Stimulated activated CD8-positive, alpha-beta memory T cell treated with anti-CD3 and anti-CD28 coated beads, Interleukin-12 subunit alpha, Interleukin-12 subunit beta, amount 100 ng/mL, for 24 hours (primary cell): ENCODE results near the gene CMTR2.

Experiments
- DNase-seq: peaks from one replicate; pipeline ENCODE4 v3.0.0-alpha.2; 2020; ENCODE audit errors: extremely low read depth

Gene CMTR2

DNA sequence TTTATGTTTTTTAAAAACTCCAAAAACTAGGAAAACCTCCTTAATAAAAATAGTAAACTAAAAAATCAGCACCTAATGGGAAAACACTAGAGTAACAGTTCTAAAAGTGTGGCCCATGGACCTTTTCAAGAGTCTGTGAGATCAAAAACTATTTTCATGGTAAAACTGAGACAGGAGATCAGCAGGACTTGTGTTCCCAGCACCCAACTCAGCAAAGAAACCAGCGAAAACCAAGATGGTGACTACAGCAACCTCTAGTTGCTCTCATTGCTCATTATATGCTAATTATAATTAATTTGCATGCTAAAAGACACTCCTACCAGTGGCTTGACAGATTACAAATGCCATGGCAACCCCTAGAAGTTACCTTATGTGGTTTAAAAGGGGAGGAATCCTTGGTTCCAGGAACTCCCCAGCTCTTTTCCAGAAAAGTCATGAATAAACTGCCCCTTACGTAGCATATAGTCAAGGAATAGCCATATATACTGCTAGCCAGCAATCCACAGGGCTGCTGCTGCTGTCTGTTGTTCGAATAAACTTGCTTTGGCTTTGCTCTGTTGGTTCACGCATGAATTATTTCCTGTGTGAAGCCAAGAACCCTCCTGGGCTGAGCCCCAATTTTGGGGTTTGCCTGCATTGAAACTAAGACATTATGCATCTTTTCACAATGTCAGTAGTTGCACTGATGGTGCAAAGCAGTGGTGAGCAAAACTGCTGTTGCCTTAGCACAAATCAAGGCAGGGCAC is 12.4 kb downstream of the CMTR2 start:
- DNase-seq = no peak

DNA sequence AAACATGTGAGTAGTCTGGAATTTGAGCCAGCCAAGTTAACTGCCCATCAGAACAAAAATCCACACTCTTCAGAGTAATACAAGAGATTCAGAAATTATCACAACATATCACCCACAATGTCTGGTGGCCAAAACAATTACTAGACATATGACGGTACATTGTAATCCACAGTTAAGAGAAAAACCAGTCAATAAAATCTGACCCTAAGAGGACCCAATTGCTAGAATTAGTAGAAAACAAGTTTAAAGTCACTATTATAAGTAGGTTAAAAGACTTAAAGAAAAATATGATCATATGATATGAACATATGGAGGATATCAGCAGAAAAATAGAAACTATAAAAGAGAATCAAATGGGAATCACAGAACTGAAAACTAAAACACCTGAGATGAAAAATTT is 15.8 kb downstream of the CMTR2 start:
- no peak for DNase-seq

DNA sequence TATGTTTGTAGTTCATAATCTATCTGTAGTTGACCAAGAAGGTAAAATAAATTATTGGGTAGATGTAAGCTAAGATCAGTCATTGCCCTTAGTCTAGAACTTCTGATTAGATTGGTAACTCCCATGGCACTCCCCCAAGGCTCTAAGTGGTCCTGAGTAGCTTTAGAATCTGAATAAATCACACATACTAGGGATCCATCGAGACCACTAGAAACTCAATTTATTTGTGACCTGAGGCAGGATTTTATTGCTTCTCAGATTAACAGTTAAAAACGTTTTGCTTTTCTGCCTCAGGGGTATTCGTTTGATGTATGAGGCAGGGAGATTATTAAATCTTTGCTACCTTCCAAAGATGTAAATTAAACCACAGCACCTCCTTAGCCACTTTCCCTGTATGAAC is 24.9 kb downstream of the CMTR2 start:
- no peak for DNase-seq

DNA sequence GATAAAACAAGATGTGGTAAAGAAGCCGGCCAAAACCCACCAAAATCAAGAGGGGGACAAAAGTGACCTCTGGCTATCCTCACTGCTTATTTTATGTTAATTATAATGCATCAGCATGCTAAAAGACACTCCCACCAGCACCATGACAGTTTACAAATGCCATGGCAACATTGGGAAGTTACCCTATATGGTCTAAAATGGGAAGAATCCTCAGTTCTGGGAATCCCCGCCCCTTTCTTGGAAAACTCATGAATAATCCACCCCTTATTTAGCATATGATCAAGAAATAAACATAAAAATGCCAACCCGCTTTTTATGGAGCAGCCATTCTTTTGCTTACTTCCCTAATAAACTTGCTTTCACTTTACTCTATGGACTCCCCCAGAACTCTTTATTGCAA is 25.6 kb downstream of the CMTR2 start:
- no peak for DNase-seq

DNA sequence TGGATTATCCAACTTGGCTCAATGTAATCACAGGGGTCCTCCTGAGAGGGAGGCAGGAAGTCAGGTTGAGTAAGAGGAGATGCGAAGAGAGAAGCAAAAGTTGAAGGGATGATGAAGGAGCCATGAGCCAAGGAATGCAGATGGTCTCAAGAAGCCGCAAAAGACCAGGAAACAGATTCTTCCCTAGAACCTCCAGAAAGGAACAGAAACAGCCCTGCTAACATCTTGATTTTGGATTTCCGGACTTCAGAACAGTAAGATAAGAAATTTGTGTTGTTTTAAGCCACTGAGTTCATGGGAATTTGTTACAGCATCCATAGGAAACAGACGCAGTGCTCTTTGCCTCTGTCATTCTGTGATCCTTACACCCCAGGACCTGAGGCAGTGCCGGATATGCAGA is 26.8 kb downstream of the CMTR2 start:
- no peak for DNase-seq

DNA sequence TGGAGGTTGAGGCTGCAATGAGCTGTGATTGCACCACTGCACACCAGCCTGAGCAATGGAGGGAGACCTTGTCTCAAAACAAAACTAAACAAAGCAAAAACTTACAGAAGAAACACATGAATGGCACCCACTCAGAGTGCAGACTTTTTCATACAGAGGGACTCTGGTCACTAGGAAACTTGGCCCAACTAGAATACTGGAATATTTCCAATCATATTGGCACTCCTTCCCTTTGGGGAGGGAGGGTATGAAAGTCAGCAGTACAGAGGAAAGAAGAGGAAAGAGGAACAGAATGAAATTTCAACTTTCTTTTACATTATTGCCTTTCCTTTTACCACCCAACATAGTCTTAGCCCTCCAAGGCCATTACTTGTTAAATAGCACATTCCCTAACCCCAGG is 28.2 kb downstream of the CMTR2 start:
- DNase-seq = no peak

DNA sequence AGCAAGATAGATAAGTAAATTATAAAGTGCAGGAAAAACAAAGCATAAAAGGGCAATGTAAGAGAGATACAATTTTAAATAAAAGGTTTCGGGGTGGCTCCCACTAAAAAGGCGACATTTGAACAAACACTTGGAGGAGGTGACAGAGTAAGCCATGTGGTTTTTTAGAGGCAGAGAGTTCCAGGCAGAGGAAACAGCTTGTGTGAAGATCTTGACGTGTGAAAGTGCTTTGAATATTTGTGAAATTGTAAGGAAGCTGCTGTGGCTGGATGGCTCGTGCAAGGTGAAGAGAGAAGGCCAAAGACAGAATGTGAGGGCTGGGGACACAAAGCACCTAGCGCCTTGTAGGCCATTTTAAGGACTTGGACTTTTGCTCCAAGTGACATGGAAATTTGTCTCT is 30.1 kb downstream of the CMTR2 start:
- DNase-seq = no peak

DNA sequence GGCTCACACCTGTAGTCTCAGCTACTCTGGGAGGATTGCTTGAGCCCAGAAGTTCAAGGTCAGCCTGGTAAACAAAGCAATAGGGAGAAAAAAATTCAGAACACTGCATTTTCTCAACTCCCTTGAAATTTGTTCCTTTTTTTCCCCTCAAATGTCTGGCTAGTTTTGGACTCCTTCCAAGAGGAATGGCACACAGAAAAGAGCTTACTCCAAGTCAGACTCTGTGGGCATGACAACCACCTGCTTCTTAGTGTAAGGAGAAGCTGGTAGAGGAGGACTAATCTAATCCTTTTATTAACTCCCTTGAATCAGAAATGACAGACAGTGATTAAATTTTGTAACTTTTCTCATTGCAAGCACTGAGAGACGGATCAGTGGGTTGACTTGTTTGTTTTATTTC is 30.8 kb downstream of the CMTR2 start:
- no peak for DNase-seq

DNA sequence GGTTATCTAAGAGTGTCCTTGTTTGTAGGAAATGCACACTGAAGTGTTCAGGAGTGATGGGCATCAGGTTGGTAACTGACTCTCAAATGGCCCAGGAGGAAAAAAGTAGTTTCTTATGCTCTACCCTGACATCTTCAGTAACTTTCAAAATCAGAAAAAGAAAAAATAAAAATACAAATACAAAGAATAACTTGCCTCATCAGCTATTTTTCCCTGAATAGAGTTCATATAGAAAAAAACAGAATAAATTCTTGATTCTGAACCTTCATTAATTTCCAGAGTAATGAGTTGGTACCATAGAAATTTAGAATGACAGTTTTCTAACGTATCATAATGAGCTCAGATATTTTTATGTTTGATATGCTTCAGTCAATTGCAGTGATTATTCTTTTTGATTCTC is 31.4 kb downstream of the CMTR2 start:
- DNase-seq = no peak

DNA sequence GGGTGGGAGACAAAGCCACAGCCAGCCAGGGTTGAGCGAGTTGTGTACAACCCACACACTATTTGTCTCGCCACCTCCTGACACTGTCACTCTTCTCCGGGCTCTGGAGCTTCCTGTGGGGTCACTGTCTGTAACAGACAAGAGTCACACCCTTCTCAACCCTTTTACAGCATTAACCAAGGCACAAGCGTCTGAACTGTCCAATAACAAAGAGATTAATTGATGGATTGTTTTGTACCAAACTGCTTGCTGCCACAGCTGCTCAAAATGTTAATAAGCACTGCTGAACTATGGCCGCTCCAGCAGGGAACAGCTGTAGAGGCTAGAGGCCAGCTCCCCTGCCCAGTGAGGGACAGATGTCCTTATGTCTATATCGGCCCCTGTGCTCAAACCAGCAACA is 33.5 kb downstream of the CMTR2 start:
- no peak for DNase-seq

DNA sequence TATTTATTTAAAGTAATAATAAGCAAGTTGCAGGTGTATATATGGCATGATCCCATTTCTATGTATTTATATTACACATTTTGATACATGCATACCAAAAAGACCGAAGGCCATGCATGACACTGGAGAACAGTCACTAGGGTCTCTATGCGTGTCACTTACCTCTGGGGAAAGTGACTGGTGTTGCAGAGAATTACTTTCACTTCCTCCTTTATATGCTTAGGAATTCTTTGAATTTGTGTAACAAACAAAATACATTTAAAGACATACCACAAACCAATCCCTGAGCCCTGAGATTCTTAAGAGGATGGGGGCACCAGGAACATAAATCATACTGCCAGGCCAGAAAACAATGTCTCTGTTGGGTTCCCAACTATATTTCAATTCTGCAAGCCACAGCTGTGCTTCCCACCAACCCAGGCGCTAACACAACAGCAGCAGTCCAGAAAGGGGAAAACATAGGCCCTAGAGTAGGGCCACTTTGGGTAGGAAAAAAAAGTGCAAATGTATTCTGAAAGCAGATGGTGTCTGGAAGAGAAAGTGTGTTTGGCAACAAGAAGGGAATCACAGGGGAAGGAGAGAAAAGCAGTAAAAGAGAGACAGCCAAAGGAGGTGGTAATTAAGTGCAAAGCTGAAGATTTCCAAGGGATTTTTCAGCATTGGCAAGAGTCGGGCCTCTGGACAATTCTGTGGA is 34.2 kb downstream of the CMTR2 start:
- DNase-seq = no peak

DNA sequence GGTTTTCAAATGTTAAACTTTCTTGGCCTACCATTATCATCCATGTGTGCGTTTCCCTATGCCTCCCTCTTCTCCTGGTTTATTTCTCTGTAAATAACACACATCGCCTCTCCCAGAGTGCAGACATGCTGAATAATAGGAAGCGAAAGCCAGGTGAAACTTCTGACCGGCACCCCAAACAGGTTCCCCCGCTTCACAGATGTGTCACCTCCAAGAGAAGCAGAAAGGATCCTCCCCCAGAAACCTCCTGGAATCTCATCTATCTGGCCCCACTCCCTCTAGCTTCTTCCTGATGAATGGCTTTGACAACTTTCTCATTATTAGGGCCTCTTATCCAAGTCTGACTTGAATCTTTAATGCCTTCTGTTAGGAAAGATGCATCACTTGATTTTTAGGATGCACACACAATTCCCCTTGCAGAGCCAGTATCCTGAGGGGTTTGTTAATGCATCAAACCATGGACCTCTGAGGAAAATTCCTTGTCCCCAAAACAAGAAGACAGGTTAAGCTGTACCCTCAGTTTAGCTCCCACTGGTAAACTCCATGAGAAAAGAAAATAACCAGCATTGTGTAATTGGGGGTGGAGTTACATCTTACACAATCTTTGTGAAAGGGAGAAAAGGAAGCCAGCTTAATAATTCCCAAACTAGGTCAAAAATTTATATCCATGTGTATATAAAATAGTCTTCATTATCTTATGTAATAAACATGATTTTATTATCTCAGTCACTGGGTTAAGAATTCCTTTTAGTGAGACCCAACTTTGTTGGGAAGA is 38.6 kb downstream of the CMTR2 start:
- no peak for DNase-seq

DNA sequence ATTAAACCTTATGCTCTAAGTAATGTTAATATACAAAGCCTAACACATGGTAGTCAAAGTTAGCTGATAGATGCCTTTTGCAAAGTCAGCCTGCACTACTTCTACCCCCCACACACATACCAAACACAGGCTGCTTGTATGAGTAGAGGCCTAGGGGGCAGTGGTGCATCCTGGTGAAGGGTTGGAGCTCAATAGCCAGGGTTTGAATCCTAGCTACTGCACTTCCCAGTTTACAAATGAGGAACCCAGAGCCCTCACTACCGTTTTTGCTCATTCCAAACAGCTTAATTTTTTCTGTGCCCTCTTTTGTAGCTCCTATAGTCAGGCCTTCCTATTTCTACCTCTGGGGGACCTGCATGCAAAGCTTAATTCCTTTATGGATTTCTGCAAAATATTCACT is 39.8 kb downstream of the CMTR2 start:
- DNase-seq = no peak

DNA sequence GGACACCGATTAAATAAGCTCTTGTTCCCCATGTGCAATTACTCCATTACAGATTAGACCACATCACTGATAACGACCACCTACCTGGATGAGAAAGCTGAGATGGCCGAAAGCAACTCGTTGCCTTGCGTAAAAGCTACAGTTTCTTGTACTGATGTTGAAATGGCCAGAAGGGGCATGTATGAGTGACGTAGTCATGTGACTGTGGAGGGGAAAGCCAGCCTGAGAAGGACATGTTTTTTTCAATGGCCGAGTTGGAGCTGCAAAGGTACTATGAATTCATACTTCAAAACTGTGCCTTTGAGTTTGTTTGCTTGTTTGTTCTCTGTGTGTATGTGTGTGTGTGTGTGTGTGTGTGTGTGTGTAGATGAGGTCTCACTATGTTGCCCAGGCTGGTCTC is 41.7 kb downstream of the CMTR2 start:
- no peak for DNase-seq

DNA sequence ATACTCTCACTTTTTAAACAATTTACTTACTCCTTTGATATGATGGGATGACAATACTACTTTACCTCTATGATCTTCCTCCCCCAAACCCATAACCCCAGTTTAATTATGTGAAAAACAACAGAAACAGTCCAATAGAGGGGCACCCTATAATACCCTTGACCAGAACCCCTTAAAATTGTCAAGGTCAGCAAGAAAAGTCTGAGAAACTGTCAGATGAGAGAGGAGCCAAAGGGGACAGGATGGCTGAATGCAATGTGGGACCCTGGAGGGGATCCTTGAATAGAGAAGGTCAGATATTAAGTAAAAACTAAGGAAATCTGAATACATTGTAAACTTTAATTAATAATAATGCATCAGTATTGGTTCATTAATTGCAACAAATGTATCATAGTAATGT is 42.9 kb downstream of the CMTR2 start:
- DNase-seq = no peak

DNA sequence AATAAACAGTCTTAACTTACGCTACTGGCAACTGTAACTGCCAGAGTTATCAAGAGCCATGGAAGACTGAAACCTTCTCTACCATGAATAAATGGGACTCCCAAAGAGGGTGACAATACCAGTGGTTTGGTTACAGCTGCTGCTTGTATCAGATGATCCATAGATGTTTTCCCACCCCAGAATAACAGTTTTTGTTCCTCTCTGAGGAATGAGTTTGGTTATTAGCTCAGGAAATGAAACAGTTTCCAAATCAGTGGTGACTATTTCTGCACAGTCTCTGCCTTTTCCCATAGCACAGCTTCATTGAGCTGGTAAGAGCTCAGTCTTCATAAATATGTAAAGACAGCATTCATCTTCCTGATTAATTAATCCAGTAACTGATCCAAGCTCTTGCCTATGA is 44.7 kb downstream of the CMTR2 start:
- no peak for DNase-seq

DNA sequence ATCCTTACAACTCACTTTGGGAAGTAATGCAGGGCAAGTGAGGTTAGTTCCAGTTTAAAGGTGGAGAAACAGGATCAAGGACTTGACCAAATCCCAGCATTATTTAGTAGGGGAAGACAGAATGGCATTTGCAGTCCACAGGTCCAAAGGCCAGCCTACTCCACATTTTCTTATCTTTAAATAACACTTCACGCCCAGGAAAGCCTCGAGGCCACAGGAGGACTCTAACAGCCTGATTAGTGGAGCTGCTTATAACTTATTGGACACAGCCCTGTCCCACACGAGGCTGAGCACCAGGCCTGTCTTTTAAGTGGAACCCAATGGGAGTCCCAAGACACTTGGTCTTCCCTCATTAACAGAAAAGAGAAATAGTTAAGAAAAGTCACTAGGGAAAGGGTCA is 46.6 kb downstream of the CMTR2 start:
- no peak for DNase-seq

DNA sequence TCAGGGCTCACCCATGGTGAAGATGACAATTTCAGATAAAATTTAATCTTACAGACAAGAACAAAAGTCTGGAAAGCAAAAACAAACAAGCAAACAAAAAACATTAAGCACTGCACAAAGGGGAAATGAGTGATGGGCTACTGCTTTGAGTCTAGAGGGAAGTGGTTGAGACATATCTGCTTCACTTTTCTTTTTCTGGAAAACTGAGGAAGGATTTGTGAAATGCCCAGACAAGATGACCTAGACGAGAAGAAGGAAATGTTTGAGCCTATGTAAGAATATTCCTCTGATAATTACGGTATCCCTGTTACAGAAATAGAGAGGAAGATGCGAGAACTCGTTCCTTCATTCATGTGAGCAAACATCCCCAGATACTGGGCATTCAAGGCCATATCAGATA is 47.2 kb downstream of the CMTR2 start:
- DNase-seq = no peak
